ENCODE results near the gene ASTN2.

- TF ChIP-seq CTCF (conservative IDR thresholded peaks at IDR 0.05; ENCODE audit: low read length) = peak; percentile 83
- no peak for TF ChIP-seq EZH2phosphoT487 (IDR thresholded peaks at IDR 0.05; ENCODE audit: borderline replicate concordance, low read depth, low read length)
Measured at GRCh38 chr9:116661037-116661954, 753.6 kb downstream of the ASTN2 start.
